DOHH2 (cell line): ENCODE data around the gene USP32.

Experiments
- H3F3A ChIP-seq: fragments of 200-600 bp; sonication (generic), shearing (Covaris generic); 2 replicates; pipeline ENCODE4 v1.6.0; 2016; ENCODE audit warnings: antibody characterized with exemption, mild to moderate bottlenecking; ENCODE audit not compliant: control insufficient read depth, insufficient read depth
- H3K27ac ChIP-seq: fragments of 200-600 bp; sonication (generic); 2 replicates; pipeline ENCODE4 v1.5.1; 2014; ENCODE audit warnings: low read depth, mild to moderate bottlenecking, low read length, moderate library complexity
- H3K27me3 ChIP-seq: fragments of 200-600 bp; sonication (generic); 2 replicates; pipeline ENCODE4 v1.6.1; 2014; ENCODE audit warnings: mild to moderate bottlenecking, low read length, mixed read lengths; ENCODE audit not compliant: control insufficient read depth
- H3K36me3 ChIP-seq: fragments of 200-600 bp; sonication (generic); 2 replicates; pipeline ENCODE4 v1.6.1; 2014; ENCODE audit warnings: mild to moderate bottlenecking, low read length, moderate library complexity, mixed read lengths; ENCODE audit not compliant: control insufficient read depth
- H3K4me1 ChIP-seq: fragments of 200-600 bp; sonication (generic); 2 replicates; pipeline ENCODE4 v1.6.1; 2014; ENCODE audit warnings: mild to moderate bottlenecking, low read length, mixed read lengths; ENCODE audit not compliant: control insufficient read depth
- H3K4me2 ChIP-seq: fragments of 200-600 bp; sonication (generic); 2 replicates; pipeline ENCODE4 v1.6.0; 2014; ENCODE audit warnings: mild to moderate bottlenecking, low read length, moderate library complexity
- H3K4me3 ChIP-seq: fragments of 200-600 bp; sonication (generic); 2 replicates; pipeline ENCODE4 v1.5.1; 2014; ENCODE audit warnings: mild to moderate bottlenecking, low read length, mixed read lengths
- H3K79me2 ChIP-seq: fragments of 200-600 bp; sonication (generic); 2 replicates; pipeline ENCODE4 v1.6.1; 2014; ENCODE audit warnings: mild to moderate bottlenecking, low read length, mixed read lengths; ENCODE audit not compliant: control insufficient read depth
- H3K9me2 ChIP-seq: fragments of 200-600 bp; sonication (generic); replicated peaks from 2 replicates; pipeline ENCODE4 v1.6.1; 2014; ENCODE audit warnings: mild to moderate bottlenecking, low read length, mixed read lengths; ENCODE audit not compliant: control insufficient read depth
- H3K9me3 ChIP-seq: fragments of 200-600 bp; sonication (generic); 2 replicates; pipeline ENCODE4 v1.6.1; 2014; ENCODE audit warnings: antibody characterized with exemption, low read length, mixed read lengths; ENCODE audit not compliant: control insufficient read depth, insufficient read depth
- H4K20me1 ChIP-seq: fragments of 200-600 bp; sonication (generic); 2 replicates; pipeline ENCODE4 v1.6.0; 2014; ENCODE audit warnings: low read depth, mild to moderate bottlenecking, antibody characterized with exemption, low read length, moderate library complexity; ENCODE audit not compliant: control insufficient read depth, insufficient read depth
- CTCF ChIP-seq: fragments of 200-600 bp; sonication (generic); IDR thresholded peaks from one replicate; pipeline ENCODE4 v1.5.1; 2014; ENCODE audit warnings: antibody characterized with exemption, mild to moderate bottlenecking, low read depth, low read length; ENCODE audit not compliant: poor library complexity, severe bottlenecking
- EZH2phosphoT487 ChIP-seq: fragments of 200-600 bp; sonication (generic); IDR thresholded peaks from 2 replicates; pipeline ENCODE4 v1.6.1; 2017; ENCODE audit warnings: borderline replicate concordance, mild to moderate bottlenecking, antibody characterized with exemption, low read length, moderate library complexity, mixed read lengths

The USP32 gene

DNA sequence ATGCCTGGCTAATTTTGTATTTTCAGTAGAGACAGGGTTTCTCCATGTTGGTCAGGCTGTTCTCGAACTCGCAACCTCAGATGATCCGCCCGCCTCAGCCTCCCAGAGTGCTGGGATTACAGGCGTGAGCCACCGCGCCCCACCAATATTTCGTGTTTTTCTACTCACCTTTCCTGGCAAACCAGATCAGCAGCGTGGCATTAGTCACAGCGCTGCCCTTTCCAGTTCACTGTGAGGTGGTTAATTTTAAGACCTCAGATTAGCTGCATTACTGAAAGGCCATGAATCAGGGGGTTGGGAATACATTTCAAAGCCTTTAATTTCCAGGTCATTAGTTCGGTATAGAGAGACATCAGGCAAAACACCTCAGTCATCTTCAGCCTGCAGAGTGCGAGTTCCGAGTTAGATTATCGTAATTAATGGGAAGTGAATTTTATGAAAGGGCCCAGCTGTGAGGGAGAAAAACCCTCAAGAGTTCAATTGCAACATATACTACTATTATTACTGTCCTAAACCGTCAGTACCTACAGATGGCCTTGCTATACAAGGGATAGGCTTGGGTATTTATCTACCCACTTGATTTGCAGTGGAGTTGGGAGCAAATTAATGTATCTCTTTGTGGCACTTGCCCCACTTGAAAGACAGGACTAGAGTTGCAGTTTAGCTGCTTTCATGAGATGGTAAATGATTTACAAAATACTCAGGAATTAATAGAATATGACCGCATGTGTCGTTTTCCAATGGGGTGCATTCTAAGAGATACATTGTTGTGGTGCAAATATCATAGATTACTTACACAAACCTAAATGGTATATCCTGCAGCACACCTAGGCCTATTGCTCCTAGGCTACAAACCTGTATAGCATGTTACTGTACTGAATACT, 2.1 kb upstream of the USP32 start:
- TF ChIP-seq EZH2phosphoT487: no peak
- TF ChIP-seq CTCF: no peak
- peaks cover 4% of the 10 kb centered on the region; the same call in 1 of the 2 replicates for H3K36me3 ChIP-seq
- H3K4me3 ChIP-seq: no peak overlapping the region
- peaks cover 31% of the 10 kb centered on the region for H3K79me2 ChIP-seq
- H3K9me3 ChIP-seq: no peaks in the 10 kb centered on the region
- H3K9me2 ChIP-seq: no peaks in the 10 kb centered on the region
- peaks cover 3% of the 10 kb centered on the region; the same call in 1 of the 2 replicates for H3K27me3 ChIP-seq
- no peak overlapping the region for H3K4me2 ChIP-seq
- H3K27ac ChIP-seq: no peak overlapping the region
- H3K4me1 ChIP-seq: peaks cover 37% of the 10 kb centered on the region
- no peaks in the 10 kb centered on the region for H4K20me1 ChIP-seq
- H3F3A ChIP-seq: peaks cover 24% of the 10 kb centered on the region

DNA sequence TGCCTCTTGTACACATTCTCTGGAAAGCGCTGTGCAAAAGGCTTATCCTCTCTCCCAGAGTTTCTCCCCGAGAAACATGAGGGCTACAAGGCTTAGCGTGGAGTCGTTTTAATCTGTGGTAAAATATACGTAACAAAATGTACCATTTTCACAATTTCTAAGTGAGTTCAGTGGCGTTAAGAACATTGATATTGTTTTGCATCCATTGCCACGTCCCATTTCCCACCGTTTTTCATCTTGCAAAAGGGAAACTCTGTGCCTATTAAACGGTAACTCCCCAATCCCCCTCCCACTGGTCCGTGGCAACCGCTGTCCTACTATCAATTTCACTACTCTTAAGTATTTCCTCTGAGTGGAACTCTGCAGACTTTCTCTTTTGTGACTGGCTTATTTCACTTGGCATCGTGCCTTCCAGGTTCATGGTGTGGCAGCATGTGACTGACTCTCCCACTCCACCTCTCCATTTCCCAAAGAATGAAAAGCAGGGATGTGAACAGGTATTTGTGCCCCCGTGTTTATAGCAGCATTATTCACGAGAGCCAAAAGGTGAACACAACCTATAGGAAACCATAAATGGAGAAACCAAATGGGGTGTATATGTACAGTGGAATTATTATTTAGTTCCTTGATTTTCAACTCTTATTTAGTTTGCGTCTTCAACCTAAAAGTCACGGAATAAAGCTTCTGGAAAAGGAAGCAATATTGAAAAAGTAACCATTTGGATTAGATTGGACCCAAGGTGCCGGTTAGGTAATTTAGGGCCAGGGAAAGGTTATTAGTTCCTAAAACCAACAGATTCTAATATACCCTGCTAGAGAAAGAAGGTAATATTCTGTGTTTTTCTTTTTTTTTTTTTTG, 1.1 kb upstream of the USP32 start:
- peaks cover 32% of the 10 kb centered on the region for H3K4me1 ChIP-seq
- H3K4me3 ChIP-seq: peak overlapping the region; percentile 86
- peaks cover 3% of the 10 kb centered on the region; the same call in 1 of the 2 replicates for H3K27me3 ChIP-seq
- H3K79me2 ChIP-seq: peaks cover 41% of the 10 kb centered on the region
- no peaks in the 10 kb centered on the region for H4K20me1 ChIP-seq
- peaks cover 4% of the 10 kb centered on the region; the same call in 1 of the 2 replicates for H3K36me3 ChIP-seq
- TF ChIP-seq EZH2phosphoT487 (no peak), CTCF (no peak)
- H3K4me2 ChIP-seq: peak overlapping the region; percentile 77
- H3K9me2 ChIP-seq: no peaks in the 10 kb centered on the region
- peaks cover 16% of the 10 kb centered on the region for H3F3A ChIP-seq
- peak overlapping the region; percentile 55 for H3K27ac ChIP-seq
- H3K9me3 ChIP-seq: no peaks in the 10 kb centered on the region

DNA sequence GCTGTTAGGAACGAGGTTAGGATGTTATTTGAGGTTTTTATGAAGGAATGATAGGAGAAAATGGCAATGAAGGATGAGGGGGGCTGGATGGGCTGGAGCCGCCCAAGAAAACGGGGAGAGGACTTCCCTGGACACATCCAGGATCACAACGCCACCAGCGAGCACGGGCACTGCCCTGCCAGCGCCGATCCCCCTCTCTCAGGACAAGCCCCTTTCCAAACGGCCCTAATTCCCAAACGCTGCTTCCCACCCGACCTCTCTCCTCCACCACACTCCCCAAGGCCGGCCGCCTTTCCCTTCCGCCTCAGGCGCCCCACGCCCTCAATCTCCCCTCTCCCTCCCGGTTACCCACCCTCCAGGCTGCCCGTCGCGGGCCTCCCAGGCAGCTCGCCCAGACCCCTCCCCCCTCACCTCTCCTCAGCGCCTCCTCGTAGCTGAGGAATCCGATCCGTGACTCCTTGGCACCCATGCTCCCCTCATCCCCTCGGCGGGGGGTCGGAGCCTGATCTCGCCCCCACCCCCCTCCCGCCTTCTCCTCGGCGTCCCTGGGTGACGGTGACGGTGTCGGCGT, 377 bp downstream of the USP32 start:
- no peaks in the 10 kb centered on the region for H3K27me3 ChIP-seq
- H3K36me3 ChIP-seq: peaks cover 4% of the 10 kb centered on the region; the same call in 1 of the 2 replicates
- 0 out of 2 replicates have a peak, but pooled peaks cover 13% of the 10 kb centered on the region for H3F3A ChIP-seq
- H3K4me3 ChIP-seq: peak overlapping the region; percentile 86
- no peak for TF ChIP-seq EZH2phosphoT487
- TF ChIP-seq CTCF: no peak
- H3K79me2 ChIP-seq: peaks cover 55% of the 10 kb centered on the region
- H4K20me1 ChIP-seq: no peaks in the 10 kb centered on the region
- H3K4me1 ChIP-seq: peaks cover 22% of the 10 kb centered on the region
- peak overlapping the region; percentile 55 for H3K27ac ChIP-seq
- no peaks in the 10 kb centered on the region for H3K9me3 ChIP-seq
- peak overlapping the region; percentile 77 for H3K4me2 ChIP-seq
- no peaks in the 10 kb centered on the region for H3K9me2 ChIP-seq
